Subcutaneous preadipocyte (primary cell): ENCODE data around the gene PKNOX1. TPM values are rescaled to one million over a fixed set of nuclear protein-coding genes. Genes with fewer than 3 reads are reported as not detected.

ENCODE experiments used
- small RNA-seq: library from RNA; depleted of rRNA; stranded (forward); fragments of <200 nt; gene quantifications from one replicate; pipeline ENCODE3, GENCODE V24; 2012
- total RNA-seq: library from RNA; depleted of rRNA; stranded (reverse); fragments of >200 nt; gene quantifications from 2 replicates; pipeline ENCODE4 v1.2.3, GENCODE V29; 2012

Gene PKNOX1, protein sequence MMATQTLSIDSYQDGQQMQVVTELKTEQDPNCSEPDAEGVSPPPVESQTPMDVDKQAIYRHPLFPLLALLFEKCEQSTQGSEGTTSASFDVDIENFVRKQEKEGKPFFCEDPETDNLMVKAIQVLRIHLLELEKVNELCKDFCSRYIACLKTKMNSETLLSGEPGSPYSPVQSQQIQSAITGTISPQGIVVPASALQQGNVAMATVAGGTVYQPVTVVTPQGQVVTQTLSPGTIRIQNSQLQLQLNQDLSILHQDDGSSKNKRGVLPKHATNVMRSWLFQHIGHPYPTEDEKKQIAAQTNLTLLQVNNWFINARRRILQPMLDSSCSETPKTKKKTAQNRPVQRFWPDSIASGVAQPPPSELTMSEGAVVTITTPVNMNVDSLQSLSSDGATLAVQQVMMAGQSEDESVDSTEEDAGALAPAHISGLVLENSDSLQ
- total RNA-seq, result 12.9 and 18.0 TPM in 2 replicates

DNA sequence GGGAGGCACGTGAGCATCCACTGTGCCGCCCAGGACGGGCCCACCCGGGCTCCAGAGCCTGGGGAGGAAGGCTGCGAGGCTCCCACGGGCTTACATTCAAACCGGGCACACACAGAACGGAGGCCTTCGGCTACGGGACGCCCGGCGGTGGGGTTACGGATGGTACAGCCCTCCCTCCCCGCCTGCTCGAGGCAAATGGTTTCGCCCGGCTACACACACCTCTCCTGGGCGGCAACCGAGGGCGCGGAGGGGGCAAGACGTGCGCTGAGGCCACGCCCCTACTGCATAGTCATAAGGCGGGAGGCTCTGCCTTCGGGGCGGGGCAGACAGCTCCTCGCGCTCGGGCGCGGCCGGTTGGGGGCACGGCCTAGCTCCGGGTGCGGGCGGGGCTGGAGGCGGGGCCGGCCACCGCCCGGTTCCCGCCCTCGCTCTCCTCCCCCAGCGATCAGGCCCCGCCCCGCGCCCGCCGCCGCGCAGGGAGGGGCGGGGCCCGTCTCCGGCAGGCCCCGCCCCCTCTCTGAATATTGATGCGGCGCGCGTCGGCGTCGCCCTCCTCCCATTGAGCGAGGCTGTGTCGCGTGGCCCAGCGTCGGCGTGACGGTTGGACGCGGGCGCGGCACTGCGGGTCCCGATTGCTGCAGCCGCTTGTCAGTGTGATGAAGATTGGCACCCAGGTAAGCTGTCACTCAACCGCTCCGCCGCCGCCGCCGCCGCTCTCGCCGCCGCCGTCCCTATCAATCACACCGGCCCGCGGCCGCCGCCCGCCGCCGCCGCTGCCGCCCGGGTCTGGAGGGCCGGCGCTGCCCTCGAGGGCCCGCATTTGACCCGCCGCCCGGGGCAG, at the start of gene PKNOX1:
TSS of gene PKNOX1 (plus strand) at position 572 of the 841 bp plus-strand sequence. CDS start 29,820 bp downstream, outside the sequence.

GRCh38 chr21:42925114-42925926, 49.0 kb upstream of the PKNOX1 start, which contains the start of gene ERVH48-1:
Gene ERVH48-1 (minus strand): TSS chr21:42925630. CDS start chr21:42919006, 6,624 bp downstream.

DNA sequence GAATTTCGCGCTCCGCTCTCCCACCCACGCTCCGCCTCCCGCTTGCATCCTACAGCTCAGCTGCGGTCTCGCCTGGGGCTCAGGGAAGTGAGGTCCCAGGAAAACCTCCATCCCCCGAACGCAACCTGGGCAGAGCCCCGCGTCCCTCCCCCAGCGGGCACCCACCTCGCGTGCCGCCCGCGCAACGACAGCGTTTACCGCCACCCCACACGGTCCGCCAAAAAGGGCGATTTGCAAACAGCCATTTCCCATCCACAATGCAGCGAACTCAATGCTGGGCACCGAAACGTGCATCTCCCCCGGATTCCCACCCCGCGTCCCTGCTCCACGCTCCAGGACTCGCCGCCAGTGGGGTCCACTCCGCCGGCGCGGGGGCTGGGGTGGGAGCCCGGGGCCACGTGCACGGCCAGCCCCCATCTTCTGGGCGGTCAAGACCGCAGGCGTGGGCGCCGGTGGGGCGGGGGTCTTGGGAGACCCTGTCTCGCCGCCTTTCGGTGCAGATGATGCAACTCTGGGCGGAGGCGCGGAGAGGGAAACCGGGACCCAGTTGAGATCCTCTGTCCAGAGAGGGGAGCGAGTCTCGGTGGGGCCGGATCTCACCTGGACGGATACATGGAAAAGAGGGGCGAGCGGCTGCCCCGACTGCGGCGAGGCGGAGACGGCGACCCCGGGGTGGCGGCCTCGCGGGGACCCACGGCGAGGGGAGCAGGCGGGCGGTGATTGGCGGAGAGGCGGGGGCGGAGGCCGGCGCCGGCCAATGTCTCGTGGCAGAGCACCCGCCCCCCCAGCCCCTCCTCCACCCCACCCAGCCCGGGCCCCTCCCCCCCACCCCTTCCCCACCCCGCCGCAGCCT, 101.0 kb downstream of the PKNOX1 start, which contains the start of gene CBS:
TSS of gene CBS (minus strand) at position 666 of the 853 bp plus-strand sequence. CDS start 3,642 bp downstream, outside the sequence.

Small RNA genes lying within 50 kb of the gene (small RNA-seq; reads per million reads assigned to genes)
- not detected for gene MIR5692B

Other genes starting within 250 kb of the PKNOX1 start
- 14.0 and 23.5 TPM in 2 replicates for gene WDR4, start 95.0 kb upstream of the PKNOX1 start, total RNA-seq
- 42.4 and 61.0 TPM in 2 replicates for gene NDUFV3, start 81.3 kb upstream of the PKNOX1 start, total RNA-seq
- gene ERVH48-1, start 48.9 kb upstream of the PKNOX1 start, total RNA-seq, result not detected in 2 replicates
- 27.9 and 31.9 TPM in 2 replicates for gene CBS, start 101.3 kb downstream of the PKNOX1 start, total RNA-seq
- gene U2AF1, start 133.0 kb downstream of the PKNOX1 start, total RNA-seq, result 20.9 and 33.0 TPM in 2 replicates
- gene CRYAA, start 194.4 kb downstream of the PKNOX1 start, total RNA-seq, result not detected in 2 replicates